Measurements from ENCODE around the gene CCDC188. TPM values are rescaled to one million over a fixed set of nuclear protein-coding genes. Genes with fewer than 3 reads are reported as not detected.

CCDC188 gene
- total RNA-seq (2012; rRNA removed) (not detected in 2 replicates), polyA plus RNA-seq (2012; rRNA removed) (0.10 and 0.32 TPM in 2 replicates), Bru-seq, nascent RNA (not detected), BruChase-seq, experiment 1, labeled RNA remaining after a 6-hour chase (percentile 16 among the genes with signal in this experiment), BruChase-seq, experiment 2, labeled RNA remaining after a 2-hour chase (not detected)
- 0.09 TPM in 1 of 2 replicates, not detected in the other for polyA plus RNA-seq (2012; cell fraction: cytosol; rRNA removed)
- polyA plus RNA-seq (2012; cell fraction: nucleus; rRNA removed; ENCODE audit: low replicate concordance) = 1.7 and 4.3 TPM in 2 replicates
- long read RNA-seq = 0 reads

- no peak within 1 kb of the TSS for H2BK15ac ChIP-seq (ENCODE audit: low read depth, low read length)
- no peak within 1 kb of the TSS for H3K18ac ChIP-seq (ENCODE audit: low read depth, low read length)
- H2BK20ac ChIP-seq (ENCODE audit: low read depth, low read length) = no peak within 1 kb of the TSS
- H3K4me1 ChIP-seq (ENCODE audit: control insufficient read depth, insufficient read depth, low read length) = peaks cover 8% of the 10 kb centered on the region
- H2AK5ac ChIP-seq (ENCODE audit: low read depth, low read length) = no peak within 1 kb of the TSS
- no peaks in the 10 kb centered on the region for H3K9me1 ChIP-seq (ENCODE audit: insufficient read depth, low read length)
- no peak within 1 kb of the TSS for H3K23ac ChIP-seq (ENCODE audit: low read depth, low read length)
- H3K27me3 ChIP-seq (ENCODE audit: control insufficient read depth, insufficient read depth, low read length) = no peaks in the 10 kb centered on the region
- H3K79me1 ChIP-seq (ENCODE audit: low read depth in 1 of 2, low read length in 2 of 2) = peaks cover 0 to 4% of the 10 kb centered on the region in 2 experiments; a peak in 1 of 4 replicates
- WGBS, 2 experiments (ENCODE audit: extremely low coverage in 2 of 2, insufficient read length in 1 of 2) = 81% methylated on average over 3 of the region's 14 CpGs; no CpG with 5 or more reads in 1 of the 2 experiments
- H3K9ac ChIP-seq (ENCODE audit: low read depth, low read length) = no peak within 1 kb of the TSS
- in situ Hi-C loops (cut with MboI; ENCODE audit: low sequenced_read_pairs) (loop anchor here (10.0 kb wide), 1 partner anchor 304 kb away; no protein-coding TSS in a partner anchor), dilution Hi-C loops (cut with HindIII; ENCODE audit: low sequenced_read_pairs, unreplicated experiment) (no loop called here), intact Hi-C loops (cut with micrococcal nuclease) (no loop called here)
- POLR2A ChIA-PET (ENCODE audit: unreplicated experiment) = no interaction called here
- ATAC-seq (ENCODE audit: low read depth) = no peak
- no peak within 1 kb of the TSS for H3K27ac ChIP-seq (ENCODE audit: insufficient read depth, low read length)
- no peak within 1 kb of the TSS for H3K14ac ChIP-seq (replicated peaks; ENCODE audit: low read depth, low read length)
- H3K4ac ChIP-seq (ENCODE audit: low read depth, low read length) = no peak within 1 kb of the TSS
- no peak for DNase-seq
- no peak within 1 kb of the TSS for H2AFZ ChIP-seq (replicated peaks; ENCODE audit: low read length, poor library complexity)
- CTCF ChIA-PET = no interaction called here
- H3K9me3 ChIP-seq (ENCODE audit: control insufficient read depth, insufficient read depth, low read length) = no peaks in the 10 kb centered on the region
- no peak within 1 kb of the TSS for H4K8ac ChIP-seq (ENCODE audit: low read depth in 2 of 2, low read length in 2 of 2)
- H4K20me1 ChIP-seq (ENCODE audit: insufficient read depth, low read length) = peaks cover 9% of the 10 kb centered on the region; the same call in 1 of the 2 replicates
- no peak within 1 kb of the TSS for H2AK9ac ChIP-seq (replicated peaks; ENCODE audit: low read depth, low read length, poor library complexity)
- H4K91ac ChIP-seq (ENCODE audit: insufficient read depth, low read depth, low read length) = no peak within 1 kb of the TSS
- no peak within 1 kb of the TSS for H2BK120ac ChIP-seq (ENCODE audit: low read depth, low read length)
- no peak within 1 kb of the TSS for H3K4me2 ChIP-seq (ENCODE audit: low read depth, low read length)
- TF ChIP-seq RFX5 (IDR thresholded peaks at IDR 0.05; ENCODE audit: low read depth, low read length) (no peak), RCOR1 (IDR thresholded peaks at IDR 0.05; ENCODE audit: insufficient replicate concordance, low read length) (no peak), MAFK (IDR thresholded peaks at IDR 0.05; ENCODE audit: low read depth, low read length) (no peak), CTCF (conservative IDR thresholded peaks at IDR 0.05; ENCODE audit: low read depth, low read length) (no peak), ELK1 (IDR thresholded peaks at IDR 0.05; ENCODE audit: borderline replicate concordance, low read depth, low read length) (no peak), SMC3 (IDR thresholded peaks at IDR 0.05; ENCODE audit: low read depth, low read length) (no peak), RAD21 (IDR thresholded peaks at IDR 0.05; ENCODE audit: low read length) (no peak), NFE2L2 (IDR thresholded peaks at IDR 0.05; ENCODE audit: low read depth, low read length) (no peak), USF2 (IDR thresholded peaks at IDR 0.05; ENCODE audit: low read depth, low read length) (no peak), POLR2A (IDR thresholded peaks at IDR 0.05; ENCODE audit: low read depth, low read length) (no peak), MAZ (IDR thresholded peaks at IDR 0.05; ENCODE audit: borderline replicate concordance, low read depth, low read length) (no peak), CHD1 (IDR thresholded peaks at IDR 0.05; ENCODE audit: low read depth, low read length) (no peak)
- no peak within 1 kb of the TSS for H4K5ac ChIP-seq (ENCODE audit: low read depth, low read length)
- H3K4me3 ChIP-seq (ENCODE audit: insufficient read depth, low read depth, low read length) = no peak within 1 kb of the TSS
- BruUV-seq (replicated peaks) = no TSS peak
- peaks cover 4% of the 10 kb centered on the region; the same call in 1 of the 2 replicates for H3K36me3 ChIP-seq (ENCODE audit: control insufficient read depth, insufficient read depth, low read length)
- no peak within 1 kb of the TSS for H3K56ac ChIP-seq (ENCODE audit: extremely low read depth, insufficient read depth, low read length)
- no peak within 1 kb of the TSS for H2BK5ac ChIP-seq (ENCODE audit: low read depth, low read length, poor library complexity, severe bottlenecking)
Measured at GRCh38 chr22:20150381-20151275, at the start of gene CCDC188. CCDC188 (minus strand) TSS chr22:20151055; CDS start chr22:20150986, 69 bp downstream.
